Right renal pelvis (tissue), 4 donors: ENCODE measurements around the gene COL6A3. TPM values are rescaled to one million over a fixed set of nuclear protein-coding genes. Genes with fewer than 3 reads are reported as not detected.
A peak's percentile ranks its signal among the peaks of the same experiment; 100 is the strongest.
"Not testable (repeated sequence)": the region's sequence is repeated elsewhere in the genome, so short reads cannot be mapped to it uniquely, and the experiment has no call there.

Experiments
- DNase-seq, 4 donors: peaks; one replicate each; pipeline ENCODE4 v3.0.0-alpha.2; 2013; ENCODE audit warnings: low read depth in 4 of 4, low spot score in 3 of 4, missing footprints in 1 of 4
- polyA plus RNA-seq, 4 donors: library from polyadenylated mRNA; unstranded; fragments of 120-200 nt; gene quantifications; one replicate each; pipeline ENCODE4 v1.2.1, GENCODE V29; 2013; ENCODE audit not compliant: insufficient read length in 4 of 4

Gene COL6A3
- polyA plus RNA-seq, 4 donors = 233 to 270 (median 248) TPM

- not testable (repeated sequence) for DNase-seq
Observed at GRCh38 chr2:237303244-237303643, 110.7 kb downstream of the COL6A3 start.

GRCh38 chr2:237301595-237301994, 112.4 kb downstream of the COL6A3 start:
- DNase-seq = no peak

- DNase-seq = no peak
Observed at GRCh38 chr2:237300739-237301138, 113.2 kb downstream of the COL6A3 start.

GRCh38 chr2:237299906-237300305, 114.1 kb downstream of the COL6A3 start:
- peak in 1 of 4 donors; percentile 57 for DNase-seq

- no peak for DNase-seq
Observed at GRCh38 chr2:237298151-237299118, 115.5 kb downstream of the COL6A3 start.

- DNase-seq = no peak
Observed at GRCh38 chr2:237297421-237298150, 116.4 kb downstream of the COL6A3 start.

GRCh38 chr2:237296756-237297155, 117.2 kb downstream of the COL6A3 start:
- no peak for DNase-seq

GRCh38 chr2:237295889-237296480, 118.0 kb downstream of the COL6A3 start:
- DNase-seq = no peak

GRCh38 chr2:237294460-237294859, 119.5 kb downstream of the COL6A3 start:
- DNase-seq = no peak

GRCh38 chr2:237293978-237294377, 120.0 kb downstream of the COL6A3 start:
- DNase-seq = no peak

- peak; percentile 93 to 96 (median 96) for DNase-seq
Observed at GRCh38 chr2:237291138-237291792, 122.7 kb downstream of the COL6A3 start.

GRCh38 chr2:237290261-237290660, 123.7 kb downstream of the COL6A3 start:
- no peak for DNase-seq

- DNase-seq = no peak
Observed at GRCh38 chr2:237289139-237289538, 124.8 kb downstream of the COL6A3 start.

GRCh38 chr2:237287872-237288271, 126.1 kb downstream of the COL6A3 start:
- DNase-seq = no peak

GRCh38 chr2:237283131-237283928, 130.6 kb downstream of the COL6A3 start:
- DNase-seq = no peak

GRCh38 chr2:237282568-237283128, 131.3 kb downstream of the COL6A3 start:
- DNase-seq = no peak

- DNase-seq = no peak
Observed at GRCh38 chr2:237281836-237282306, 132.1 kb downstream of the COL6A3 start.

- no peak for DNase-seq
Observed at GRCh38 chr2:237280939-237281338, 133.0 kb downstream of the COL6A3 start.

GRCh38 chr2:237280229-237280628, 133.7 kb downstream of the COL6A3 start:
- peak in 1 of 4 donors; percentile 58 for DNase-seq
